ENCODE results near the gene SFPQ. TPM values are rescaled to one million over a fixed set of nuclear protein-coding genes. Genes with fewer than 3 reads are reported as not detected.
"Not testable (repeated sequence)": the region's sequence is repeated elsewhere in the genome, so short reads cannot be mapped to it uniquely, and the experiment has no call there.

The SFPQ gene
- polyA plus RNA-seq (2013, experiment 1 of 2): 238 TPM
- 240 TPM for polyA plus RNA-seq (2013, experiment 2 of 2)

GRCh38 chr1:35192853-35193664, at the start of gene SFPQ:
Gene SFPQ, minus strand, starts transcription at chr1:35193145. Its CDS starts 96 bp downstream, at chr1:35193049.
- Histone ChIP-seq H3K4me1 (ENCODE audit: control insufficient read depth in 2 of 2, insufficient read depth in 1 of 2, low read depth in 1 of 2, low read length in 2 of 2) (peaks cover 5 to 9% of the 10 kb centered on the region in 2 donors), H2AFZ (ENCODE audit: low read length) (peak within 1 kb of the TSS; percentile 83), H2BK5ac (ENCODE audit: low read length) (peak within 1 kb of the TSS; percentile 98), H3K4ac (ENCODE audit: low read length) (peak within 1 kb of the TSS; percentile 100), H3K27me3 (ENCODE audit: control insufficient read depth in 3 of 3, insufficient read depth in 3 of 3, low read depth in 1 of 3, low read length in 3 of 3) (no peaks in the 10 kb centered on the region), H3K23ac (ENCODE audit: low read depth, low read length, poor library complexity) (peak within 1 kb of the TSS; percentile 100), H3K79me1 (ENCODE audit: low read depth, low read length) (peaks cover 11% of the 10 kb centered on the region), H2BK12ac (ENCODE audit: low read length) (no peak within 1 kb of the TSS), H3K18ac (ENCODE audit: low read length) (peak within 1 kb of the TSS; percentile 100), H4K8ac (ENCODE audit: low read depth, low read length) (peak within 1 kb of the TSS; percentile 96), H3K9ac (ENCODE audit: low read depth, low read length, poor library complexity) (peak within 1 kb of the TSS; percentile 100), H3K9me3 (replicated peaks in 1 of 2; ENCODE audit: control insufficient read depth in 2 of 2, insufficient read depth in 1 of 2, low read depth in 1 of 2, low read length in 2 of 2) (no peaks in the 10 kb centered on the region), H2BK120ac (ENCODE audit: low read depth, low read length) (peak within 1 kb of the TSS; percentile 96), H3K27ac (replicated peaks; ENCODE audit: low read length) (peak within 1 kb of the TSS; percentile 80), H3K4me3 (ENCODE audit: low read length in 2 of 2) (peak within 1 kb of the TSS; percentile 85 to 99), H4K91ac (ENCODE audit: low read depth, low read length, poor library complexity) (peak within 1 kb of the TSS; percentile 99), H2BK15ac (ENCODE audit: low read length) (peak within 1 kb of the TSS; percentile 85), H2AK5ac (ENCODE audit: low read depth, low read length) (peak within 1 kb of the TSS; percentile 100), H3K14ac (ENCODE audit: low read length) (peak within 1 kb of the TSS; percentile 100), H3K4me2 (ENCODE audit: insufficient read depth, low read length, poor library complexity, severe bottlenecking) (peak within 1 kb of the TSS; percentile 40), H3K36me3 (replicated peaks in 1 of 2; ENCODE audit: control insufficient read depth in 2 of 2, insufficient read depth in 2 of 2, low read length in 2 of 2) (peaks cover 27 to 38% of the 10 kb centered on the region in 2 donors)
- no CpG with 5 or more reads among the region's 50 CpGs for WGBS, 2 donors (ENCODE audit: extremely low coverage in 2 of 2, insufficient read length in 2 of 2, insufficient replicate concordance in 1 of 2)
- peak; percentile 99 for DNase-seq (ENCODE audit: low spot score)

GRCh38 chr1:35236772-35237171, 43.8 kb upstream of the SFPQ start:
- H3K23ac ChIP-seq (ENCODE audit: low read depth, low read length, poor library complexity); H3K9me3 ChIP-seq (replicated peaks in 1 of 2; ENCODE audit: control insufficient read depth in 2 of 2, insufficient read depth in 1 of 2, low read depth in 1 of 2, low read length in 2 of 2); H2AK5ac ChIP-seq (ENCODE audit: low read depth, low read length); H2BK120ac ChIP-seq (ENCODE audit: low read depth, low read length); H2AFZ ChIP-seq (ENCODE audit: low read length); H2BK15ac ChIP-seq (ENCODE audit: low read length); H4K8ac ChIP-seq (ENCODE audit: low read depth, low read length); H3K14ac ChIP-seq (ENCODE audit: low read length); H3K4me2 ChIP-seq (ENCODE audit: insufficient read depth, low read length, poor library complexity, severe bottlenecking); H4K91ac ChIP-seq (ENCODE audit: low read depth, low read length, poor library complexity); H3K4ac ChIP-seq (ENCODE audit: low read length); H3K9ac ChIP-seq (ENCODE audit: low read depth, low read length, poor library complexity); H3K36me3 ChIP-seq (replicated peaks in 1 of 2; ENCODE audit: control insufficient read depth in 2 of 2, insufficient read depth in 2 of 2, low read length in 2 of 2); H2BK12ac ChIP-seq (ENCODE audit: low read length); DNase-seq (ENCODE audit: low spot score); H3K18ac ChIP-seq (ENCODE audit: low read length); H3K27me3 ChIP-seq (ENCODE audit: control insufficient read depth in 3 of 3, insufficient read depth in 3 of 3, low read depth in 1 of 3, low read length in 3 of 3); H3K4me1 ChIP-seq (ENCODE audit: control insufficient read depth in 2 of 2, insufficient read depth in 1 of 2, low read depth in 1 of 2, low read length in 2 of 2); H3K79me1 ChIP-seq (ENCODE audit: low read depth, low read length); H3K27ac ChIP-seq (replicated peaks; ENCODE audit: low read length); H2BK5ac ChIP-seq (ENCODE audit: low read length); H3K4me3 ChIP-seq (ENCODE audit: low read length in 2 of 2): not testable (repeated sequence)
- WGBS, 2 donors (ENCODE audit: extremely low coverage in 2 of 2, insufficient read length in 2 of 2, insufficient replicate concordance in 1 of 2): no CpG with 5 or more reads among the region's 2 CpGs

- H3K36me3 ChIP-seq (replicated peaks in 1 of 2; ENCODE audit: control insufficient read depth in 2 of 2, insufficient read depth in 2 of 2, low read length in 2 of 2): no peaks in the 10 kb centered on the region
- no peaks in the 10 kb centered on the region for H3K9me3 ChIP-seq (replicated peaks in 1 of 2; ENCODE audit: control insufficient read depth in 2 of 2, insufficient read depth in 1 of 2, low read depth in 1 of 2, low read length in 2 of 2)
- no peak overlapping the region for H3K4ac ChIP-seq (ENCODE audit: low read length)
- H2AFZ ChIP-seq (ENCODE audit: low read length): no peak overlapping the region
- H3K27me3 ChIP-seq (ENCODE audit: control insufficient read depth in 3 of 3, insufficient read depth in 3 of 3, low read depth in 1 of 3, low read length in 3 of 3): no peaks in the 10 kb centered on the region
- H3K23ac ChIP-seq (ENCODE audit: low read depth, low read length, poor library complexity): no peak overlapping the region
- no peak for DNase-seq (ENCODE audit: low spot score)
- H3K4me1 ChIP-seq (ENCODE audit: control insufficient read depth in 2 of 2, insufficient read depth in 1 of 2, low read depth in 1 of 2, low read length in 2 of 2): no peaks in the 10 kb centered on the region
- H3K4me3 ChIP-seq (ENCODE audit: low read length in 2 of 2): no peak overlapping the region
- no peak overlapping the region for H3K14ac ChIP-seq (ENCODE audit: low read length)
- no peaks in the 10 kb centered on the region for H3K79me1 ChIP-seq (ENCODE audit: low read depth, low read length)
- H3K27ac ChIP-seq (replicated peaks; ENCODE audit: low read length): no peak overlapping the region
- no peak overlapping the region for H2BK120ac ChIP-seq (ENCODE audit: low read depth, low read length)
- no peak overlapping the region for H2BK15ac ChIP-seq (ENCODE audit: low read length)
- H3K4me2 ChIP-seq (ENCODE audit: insufficient read depth, low read length, poor library complexity, severe bottlenecking): no peak overlapping the region
- H2BK12ac ChIP-seq (ENCODE audit: low read length): no peak overlapping the region
- no peak overlapping the region for H3K18ac ChIP-seq (ENCODE audit: low read length)
- no peak overlapping the region for H4K91ac ChIP-seq (ENCODE audit: low read depth, low read length, poor library complexity)
- H3K9ac ChIP-seq (ENCODE audit: low read depth, low read length, poor library complexity): no peak overlapping the region
- no CpG with 5 or more reads among the region's 1 CpG for WGBS, 2 donors (ENCODE audit: extremely low coverage in 2 of 2, insufficient read length in 2 of 2, insufficient replicate concordance in 1 of 2)
- no peak overlapping the region for H2BK5ac ChIP-seq (ENCODE audit: low read length)
- H4K8ac ChIP-seq (ENCODE audit: low read depth, low read length): no peak overlapping the region
- H2AK5ac ChIP-seq (ENCODE audit: low read depth, low read length): no peak overlapping the region
Measured at GRCh38 chr1:35231287-35231686, 38.3 kb upstream of the SFPQ start.

DNA sequence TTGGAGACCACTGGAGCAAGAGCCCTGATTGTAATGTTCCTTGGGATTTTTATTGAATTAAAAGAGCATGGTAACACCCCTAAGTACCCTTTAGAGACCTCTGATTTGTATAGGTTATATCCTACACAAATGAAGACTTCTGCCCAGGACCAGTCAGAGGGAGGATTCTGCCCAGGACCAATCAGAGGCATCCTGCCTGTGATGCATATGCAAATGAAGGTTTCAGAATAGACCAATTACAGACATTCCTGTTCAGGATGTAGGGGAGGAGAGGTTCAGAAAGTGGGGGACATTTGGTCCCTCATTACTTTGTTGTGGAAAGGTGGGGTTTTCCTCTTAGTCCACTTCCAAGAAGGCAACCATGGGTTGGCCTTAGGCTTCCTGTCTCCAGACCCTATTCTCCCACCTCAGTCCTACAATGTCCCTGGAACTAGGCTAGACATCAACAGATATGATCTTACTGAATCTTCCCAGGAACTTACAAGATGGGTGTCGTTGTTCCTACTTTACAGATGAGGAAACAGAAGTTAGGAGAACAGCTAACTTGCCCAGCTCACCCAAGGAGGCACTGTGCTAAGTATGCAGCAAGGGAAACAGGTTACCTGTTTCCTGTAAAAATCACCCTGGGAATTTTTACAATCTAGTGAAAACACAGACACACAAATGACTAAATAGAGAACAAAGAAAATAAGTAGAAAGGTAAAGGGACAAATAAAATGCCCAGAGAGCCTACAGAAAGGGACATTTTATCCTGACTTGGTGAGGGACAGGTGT, 36.8 kb upstream of the SFPQ start:
- Histone ChIP-seq H3K23ac (ENCODE audit: low read depth, low read length, poor library complexity) (no peak overlapping the region), H2BK120ac (ENCODE audit: low read depth, low read length) (no peak overlapping the region), H4K8ac (ENCODE audit: low read depth, low read length) (no peak overlapping the region), H2AK5ac (ENCODE audit: low read depth, low read length) (no peak overlapping the region), H3K9ac (ENCODE audit: low read depth, low read length, poor library complexity) (no peak overlapping the region), H4K91ac (ENCODE audit: low read depth, low read length, poor library complexity) (no peak overlapping the region), H2BK5ac (ENCODE audit: low read length) (no peak overlapping the region), H2BK15ac (ENCODE audit: low read length) (no peak overlapping the region), H3K9me3 (replicated peaks in 1 of 2; ENCODE audit: control insufficient read depth in 2 of 2, insufficient read depth in 1 of 2, low read depth in 1 of 2, low read length in 2 of 2) (no peaks in the 10 kb centered on the region), H2AFZ (ENCODE audit: low read length) (no peak overlapping the region), H3K79me1 (ENCODE audit: low read depth, low read length) (no peaks in the 10 kb centered on the region), H3K4me1 (ENCODE audit: control insufficient read depth in 2 of 2, insufficient read depth in 1 of 2, low read depth in 1 of 2, low read length in 2 of 2) (no peaks in the 10 kb centered on the region), H3K27me3 (ENCODE audit: control insufficient read depth in 3 of 3, insufficient read depth in 3 of 3, low read depth in 1 of 3, low read length in 3 of 3) (no peaks in the 10 kb centered on the region), H3K14ac (ENCODE audit: low read length) (no peak overlapping the region), H3K27ac (replicated peaks; ENCODE audit: low read length) (no peak overlapping the region), H3K4me3 (ENCODE audit: low read length in 2 of 2) (no peak overlapping the region), H3K18ac (ENCODE audit: low read length) (no peak overlapping the region), H3K4ac (ENCODE audit: low read length) (no peak overlapping the region), H3K36me3 (replicated peaks in 1 of 2; ENCODE audit: control insufficient read depth in 2 of 2, insufficient read depth in 2 of 2, low read length in 2 of 2) (no peaks in the 10 kb centered on the region), H3K4me2 (ENCODE audit: insufficient read depth, low read length, poor library complexity, severe bottlenecking) (no peak overlapping the region), H2BK12ac (ENCODE audit: low read length) (no peak overlapping the region)
- whole genome bisulfite sequencing, 2 donors (ENCODE audit: extremely low coverage in 2 of 2, insufficient read length in 2 of 2, insufficient replicate concordance in 1 of 2): no CpG with 5 or more reads among the region's 1 CpG
- DNase-seq (ENCODE audit: low spot score): no peak
